Endothelial cell of umbilical vein (primary cell): Measurements from ENCODE around the gene TMEM8B. TPM values are rescaled to one million over a fixed set of nuclear protein-coding genes. Genes with fewer than 3 reads are reported as not detected.

Experiments
- BruUV-seq: library from RNA; stranded (reverse); fragments of 400-500 nt; replicated peaks from 2 replicates; lab custom pipeline; 2021; lab: Mats Ljungman, UMichigan
- CTCF ChIA-PET: fragments of 300-600, 350-600 bp; sonication (Branson Sonifier 250); formaldehyde crosslinking; loops from one replicate; lab custom pipeline; 2021; ENCODE audit warnings: antibody characterized with exemption, inconsistent platforms; lab: Charles Lee
- POLR2A ChIA-PET: fragments of 300-600, 350-600 bp; sonication (Branson Sonifier 250); formaldehyde crosslinking; loops from one replicate; lab custom pipeline; 2021; ENCODE audit warnings: antibody characterized with exemption, inconsistent platforms; lab: Charles Lee
- DNase-seq: peaks from one replicate; pipeline ENCODE4 v3.0.0-alpha.2; 2011; ENCODE audit warnings: low read depth, low spot score
- FAIRE-seq: peaks from 2 replicates; lab custom pipeline; 2011; peaks lifted over from hg19 to GRCh38; lab: Jason Lieb, UNC
- H2AFZ ChIP-seq: 2 replicates; pipeline ENCODE4 v1.6.0; 2012; ENCODE audit warnings: low read depth, low read length, control low read depth, inconsistent platforms
- H3K27ac ChIP-seq: 2 replicates; pipeline ENCODE4 v1.5.1; 2011; ENCODE audit warnings: low read depth, mild to moderate bottlenecking, control low read depth, low read length, moderate library complexity; ENCODE audit not compliant: insufficient read depth
- H3K27me3 ChIP-seq, 2 experiments: 2 replicates each; pipeline versions ENCODE4 v1.6.0 to v1.6.1; 2011; ENCODE audit warnings: low read length in 2 of 2, mixed read lengths in 1 of 2; ENCODE audit not compliant: control insufficient read depth in 2 of 2, insufficient read depth in 2 of 2
- H3K36me3 ChIP-seq, 2 experiments: 2 replicates in 1 of 2; 3 replicates in 1 of 2; pipeline ENCODE4 v1.5.1; 2011; ENCODE audit warnings: low read length in 2 of 2, mild to moderate bottlenecking in 1 of 2, moderate library complexity in 1 of 2; ENCODE audit not compliant: control insufficient read depth in 2 of 2, insufficient read depth in 2 of 2; ENCODE audit errors: extremely low read depth in 1 of 2
- H3K4me1 ChIP-seq: 3 replicates; pipeline ENCODE4 v1.5.1; 2011; ENCODE audit warnings: mild to moderate bottlenecking, low read length; ENCODE audit not compliant: control insufficient read depth, insufficient read depth; ENCODE audit errors: extremely low read depth
- H3K4me2 ChIP-seq: 2 replicates; pipeline ENCODE4 v1.6.1; 2011; ENCODE audit warnings: low read length, control low read depth, mixed read lengths; ENCODE audit not compliant: insufficient read depth
- H3K4me3 ChIP-seq, 3 experiments: fragments of 200-600 bp in 1 of 3; sonication (generic), shearing (Covaris generic) in 1 of 3; replicated peaks in 1 of 3; 2 replicates each; pipeline ENCODE4 v1.5.1; 2011 to 2016; ENCODE audit warnings: control low read depth in 3 of 3, low read length in 3 of 3, mild to moderate bottlenecking in 2 of 3, inconsistent platforms in 1 of 3, low read depth in 1 of 3, moderate library complexity in 1 of 3; ENCODE audit not compliant: insufficient read depth in 1 of 3
- H3K79me2 ChIP-seq: 2 replicates; pipeline ENCODE4 v1.6.0; 2012; ENCODE audit warnings: low read length, inconsistent platforms; ENCODE audit not compliant: control insufficient read depth, insufficient read depth
- H3K9ac ChIP-seq: replicated peaks from 2 replicates; pipeline ENCODE3; 2011; ENCODE audit warnings: low read length, control low read depth; ENCODE audit not compliant: insufficient read depth; ENCODE audit errors: extremely low read depth
- H3K9me1 ChIP-seq: replicated peaks from 3 replicates; pipeline ENCODE4 v1.6.0; 2011; ENCODE audit warnings: mild to moderate bottlenecking, low read length; ENCODE audit not compliant: control insufficient read depth, insufficient read depth; ENCODE audit errors: extremely low read depth
- H3K9me3 ChIP-seq: replicated peaks from 2 replicates; pipeline ENCODE4 v1.5.1; 2012; ENCODE audit warnings: low read length, inconsistent platforms; ENCODE audit not compliant: control insufficient read depth, insufficient read depth
- H4K20me1 ChIP-seq: replicated peaks from 2 replicates; pipeline ENCODE3; 2011; ENCODE audit warnings: mild to moderate bottlenecking, low read length; ENCODE audit not compliant: control insufficient read depth, insufficient read depth; ENCODE audit errors: extremely low read depth
- EZH2 ChIP-seq: IDR thresholded peaks from 2 replicates; pipeline ENCODE4 v1.6.1; 2012; ENCODE audit warnings: borderline replicate concordance, low read depth, mild to moderate bottlenecking, moderate library complexity, low read length, inconsistent platforms; ENCODE audit not compliant: severe bottlenecking
- FOS ChIP-seq: IDR thresholded peaks from 2 replicates; pipeline ENCODE4 v1.6.1; 2011; ENCODE audit warnings: mild to moderate bottlenecking, low read length, moderate library complexity, borderline replicate concordance; ENCODE audit not compliant: insufficient read depth
- GATA2 ChIP-seq: IDR thresholded peaks from 2 replicates; pipeline ENCODE4 v1.7.0; 2011; ENCODE audit warnings: low read depth, mild to moderate bottlenecking, moderate library complexity, mixed read lengths, low read length; ENCODE audit not compliant: insufficient read length, insufficient read depth
- JUN ChIP-seq: IDR thresholded peaks from 2 replicates; pipeline ENCODE4 v1.6.1; 2011; ENCODE audit warnings: borderline replicate concordance, low read depth; ENCODE audit not compliant: insufficient read length, insufficient read depth
- MYC ChIP-seq: IDR thresholded peaks from one replicate; pipeline ENCODE4 v1.6.1; 2011; ENCODE audit warnings: mild to moderate bottlenecking, low read depth, low read length
- POLR2A ChIP-seq: IDR thresholded peaks from 2 replicates; pipeline ENCODE4 v1.6.1; 2012; ENCODE audit warnings: low read depth, mild to moderate bottlenecking, control low read depth, low read length
- POLR2AphosphoS5 ChIP-seq: IDR thresholded peaks from 2 replicates; pipeline ENCODE4 v1.6.1; 2012; ENCODE audit warnings: low read depth, mild to moderate bottlenecking, control low read depth, low read length, moderate library complexity; ENCODE audit not compliant: insufficient read depth
- dilution Hi-C: fragments of 300-500 bp; cut with MboI; formaldehyde crosslinking; loops from one replicate; pipeline ENCODE4 v1.15.0; 2019; ENCODE audit warnings: low sequenced_read_pairs; ENCODE audit not compliant: extremely low pct_ligation_motif_present
- intact Hi-C: fragments of 100-400 bp; cut with micrococcal nuclease; formaldehyde crosslinking; loops from one replicate; pipeline ENCODE4 v1.10.0; 2022
- polyA plus RNA-seq, 4 experiments: library from polyadenylated mRNA; depleted of rRNA in 3 of 4; stranded (reverse) in 3 of 4; unstranded in 1 of 4; fragments of >200 nt; gene quantifications; 2 replicates each; pipeline versions ENCODE4 v1.2.1 to v1.2.3, GENCODE V29; 2011 to 2012; ENCODE audit warnings: missing spikeins in 1 of 4
- total RNA-seq: library from RNA; stranded (reverse); gene quantifications from 2 replicates; pipeline ENCODE4 v1.2.3, GENCODE V29; 2021
- TF ChIP-seq, protein P1 (sequence below), 2 donors: IDR thresholded peaks; 1 replicate in 1 of 2; 2 replicates in 1 of 2; pipeline ENCODE4 v1.5.1; 2011; ENCODE audit warnings: low read length in 2 of 2, mild to moderate bottlenecking in 2 of 2, moderate library complexity in 2 of 2, control low read depth in 1 of 2, inconsistent platforms in 1 of 2, low read depth in 1 of 2; ENCODE audit not compliant: insufficient read depth in 1 of 2; ENCODE audit errors: extremely low read depth in 1 of 2
- TF ChIP-seq, protein P2 (sequence below): IDR thresholded peaks from 2 replicates; pipeline ENCODE4 v1.6.1; 2011; ENCODE audit not compliant: insufficient read depth, insufficient read length

The TMEM8B gene
- total and polyA plus RNA-seq, 2 donors (not counting 3 experiments of a cell fraction or from before 2014, with no cell fraction given) = 2.5 to 3.6 TPM

DNA sequence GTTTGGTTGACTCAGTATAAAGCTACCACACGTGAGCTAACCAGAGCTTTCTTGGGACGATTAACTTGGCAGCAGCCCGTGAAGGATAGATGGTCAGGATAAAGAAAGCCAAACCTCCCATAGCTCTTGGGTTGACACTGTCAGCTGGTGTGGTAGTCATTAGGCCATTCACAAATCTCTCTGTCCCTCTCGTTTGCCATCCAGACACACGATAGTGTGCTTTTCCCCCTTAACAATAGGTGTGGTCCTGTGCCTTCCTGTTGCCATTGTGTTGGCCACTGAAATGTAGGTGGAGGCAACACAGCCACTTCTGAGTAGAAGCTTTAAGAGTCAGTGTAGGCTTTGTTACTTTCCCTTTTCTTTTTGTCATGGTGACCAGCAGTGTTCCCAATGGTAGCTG, 29.4 kb downstream of the TMEM8B start:
- FAIRE-seq = no peak
- BruUV-seq = no TSS peak
- no peaks in the 10 kb centered on the region for H3K4me1 ChIP-seq
- no peak overlapping the region for H3K4me3 ChIP-seq
- H4K20me1 ChIP-seq = no peaks in the 10 kb centered on the region
- intact Hi-C loops = no loop called here
- H3K4me2 ChIP-seq = no peak overlapping the region
- H3K9ac ChIP-seq = no peak overlapping the region
- dilution Hi-C loops = no loop called here
- CTCF ChIA-PET = interaction anchor here (1.3 to 4.3 kb wide), 5 partner anchors 13 to 68 kb away, joined by 3 to 20 read pairs (median 13); partner anchors contain the start of gene OR13J1
- no peaks in the 10 kb centered on the region for H3K79me2 ChIP-seq
- no peaks in the 10 kb centered on the region for H3K9me3 ChIP-seq
- peaks cover 22 to 49% of the 10 kb centered on the region in 2 experiments for H3K27me3 ChIP-seq
- DNase-seq = no peak
- TF ChIP-seq, protein P1, sequence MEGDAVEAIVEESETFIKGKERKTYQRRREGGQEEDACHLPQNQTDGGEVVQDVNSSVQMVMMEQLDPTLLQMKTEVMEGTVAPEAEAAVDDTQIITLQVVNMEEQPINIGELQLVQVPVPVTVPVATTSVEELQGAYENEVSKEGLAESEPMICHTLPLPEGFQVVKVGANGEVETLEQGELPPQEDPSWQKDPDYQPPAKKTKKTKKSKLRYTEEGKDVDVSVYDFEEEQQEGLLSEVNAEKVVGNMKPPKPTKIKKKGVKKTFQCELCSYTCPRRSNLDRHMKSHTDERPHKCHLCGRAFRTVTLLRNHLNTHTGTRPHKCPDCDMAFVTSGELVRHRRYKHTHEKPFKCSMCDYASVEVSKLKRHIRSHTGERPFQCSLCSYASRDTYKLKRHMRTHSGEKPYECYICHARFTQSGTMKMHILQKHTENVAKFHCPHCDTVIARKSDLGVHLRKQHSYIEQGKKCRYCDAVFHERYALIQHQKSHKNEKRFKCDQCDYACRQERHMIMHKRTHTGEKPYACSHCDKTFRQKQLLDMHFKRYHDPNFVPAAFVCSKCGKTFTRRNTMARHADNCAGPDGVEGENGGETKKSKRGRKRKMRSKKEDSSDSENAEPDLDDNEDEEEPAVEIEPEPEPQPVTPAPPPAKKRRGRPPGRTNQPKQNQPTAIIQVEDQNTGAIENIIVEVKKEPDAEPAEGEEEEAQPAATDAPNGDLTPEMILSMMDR (IDR thresholded peaks at IDR 0.05; ENCODE audit: extremely low read depth in 1 of 2, insufficient read depth in 1 of 2, low read depth in 1 of 2, low read length in 2 of 2) = no peak
- TF ChIP-seq, protein P2, sequence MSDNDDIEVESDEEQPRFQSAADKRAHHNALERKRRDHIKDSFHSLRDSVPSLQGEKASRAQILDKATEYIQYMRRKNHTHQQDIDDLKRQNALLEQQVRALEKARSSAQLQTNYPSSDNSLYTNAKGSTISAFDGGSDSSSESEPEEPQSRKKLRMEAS = no peak
- TF ChIP-seq EZH2 = no peak
- no peak for TF ChIP-seq MYC
- TF ChIP-seq POLR2A = no peak
- no peak for TF ChIP-seq GATA2
- TF ChIP-seq JUN = no peak
- TF ChIP-seq POLR2AphosphoS5 = no peak
- no peak for TF ChIP-seq FOS
- H3K27ac ChIP-seq = no peak overlapping the region
- H2AFZ ChIP-seq = no peak overlapping the region
- no peaks in the 10 kb centered on the region for H3K36me3 ChIP-seq
- H3K9me1 ChIP-seq = no peaks in the 10 kb centered on the region
- POLR2A ChIA-PET = no interaction called here
